Neutrophil (primary cell): ENCODE results near the gene COL11A1.

ENCODE experiments used
- H3K27ac ChIP-seq: fragments of 200-600 bp; sonication (generic); 2 replicates; pipeline ENCODE4 v1.5.1; 2016; ENCODE audit warnings: mild to moderate bottlenecking, moderate library complexity
- H3K27me3 ChIP-seq: fragments of 200-600 bp; sonication (generic); 2 replicates; pipeline ENCODE4 v1.6.0; 2016; ENCODE audit warnings: mild to moderate bottlenecking
- H3K36me3 ChIP-seq: fragments of 200-600 bp; sonication (generic); 2 replicates; pipeline ENCODE4 v1.5.1; 2017
- H3K4me1 ChIP-seq, 2 experiments: fragments of 200-600 bp in 1 of 2; sonication (generic) in 1 of 2; 1 replicate in 1 of 2; 2 replicates in 1 of 2; pipeline versions ENCODE4 v1.5.1 to v1.6.1; 2013 to 2016; ENCODE audit warnings: low read depth in 1 of 2, low read length in 1 of 2, mild to moderate bottlenecking in 1 of 2, moderate library complexity in 1 of 2; ENCODE audit not compliant: control insufficient read depth in 1 of 2, insufficient read depth in 1 of 2
- H3K4me3 ChIP-seq, 2 experiments: fragments of 200-600 bp in 1 of 2; sonication (generic) in 1 of 2; 1 replicate in 1 of 2; 2 replicates in 1 of 2; pipeline ENCODE4 v1.5.1; 2013 to 2016; ENCODE audit warnings: low read depth in 1 of 2, low read length in 1 of 2, mild to moderate bottlenecking in 1 of 2, moderate library complexity in 1 of 2
- H3K9me3 ChIP-seq: fragments of 200-600 bp; sonication (generic); 2 replicates; pipeline ENCODE4 v1.5.1; 2016
- TF ChIP-seq, protein P1 (sequence below): fragments of 200-600 bp; sonication (generic); IDR thresholded peaks from 2 replicates; pipeline ENCODE4 v1.5.1; 2016; ENCODE audit warnings: antibody characterized with exemption

The COL11A1 gene

DNA sequence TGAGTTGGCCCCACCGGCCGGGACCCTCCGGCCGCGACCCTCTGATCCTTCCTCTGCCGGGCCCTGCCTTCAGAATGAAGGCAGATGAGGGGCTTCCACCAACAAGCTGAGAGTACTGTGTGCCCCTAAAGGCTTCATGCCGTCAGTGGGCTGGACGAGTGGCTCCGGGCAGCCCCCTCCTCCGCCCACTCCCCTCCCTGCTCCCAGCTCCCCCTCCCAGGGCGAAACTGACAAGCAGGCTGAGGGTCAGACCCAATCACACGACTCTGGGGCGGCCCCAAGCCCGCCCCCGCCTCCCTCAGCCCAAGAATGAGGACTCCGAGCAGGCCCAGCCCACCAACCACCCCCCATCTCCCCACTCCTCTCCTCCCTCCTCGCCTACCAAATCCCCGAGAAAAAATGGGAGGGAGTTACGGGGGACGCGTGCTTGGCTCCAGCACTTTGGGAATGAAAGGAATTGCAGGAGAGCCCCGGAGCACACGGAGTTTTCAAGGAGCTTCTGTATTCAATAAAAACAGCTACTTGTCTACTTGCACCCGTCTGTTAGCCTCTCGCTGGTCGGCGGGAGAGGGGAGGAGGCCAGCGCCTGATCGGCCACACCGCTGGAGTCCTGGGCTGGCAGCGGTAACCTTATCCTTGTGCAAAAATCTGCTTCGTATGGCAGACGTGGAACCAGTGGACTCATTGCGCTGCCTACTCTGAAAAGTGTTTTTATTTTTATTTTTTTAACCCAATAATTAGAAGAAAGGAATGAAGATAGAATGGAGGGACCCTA lies at the start of gene COL11A1:
Gene COL11A1, minus strand, starts transcription at position 147 of the 775 bp plus-strand sequence. CDS start 344 bp downstream, outside the sequence.
- Histone ChIP-seq H3K27ac (no peak within 1 kb of the TSS), H3K4me1 (no peaks in the 10 kb centered on the region), H3K9me3 (no peaks in the 10 kb centered on the region), H3K27me3 (peaks cover 45% of the 10 kb centered on the region), H3K36me3 (no peaks in the 10 kb centered on the region), H3K4me3 (no peak within 1 kb of the TSS)
- TF ChIP-seq, protein P1, sequence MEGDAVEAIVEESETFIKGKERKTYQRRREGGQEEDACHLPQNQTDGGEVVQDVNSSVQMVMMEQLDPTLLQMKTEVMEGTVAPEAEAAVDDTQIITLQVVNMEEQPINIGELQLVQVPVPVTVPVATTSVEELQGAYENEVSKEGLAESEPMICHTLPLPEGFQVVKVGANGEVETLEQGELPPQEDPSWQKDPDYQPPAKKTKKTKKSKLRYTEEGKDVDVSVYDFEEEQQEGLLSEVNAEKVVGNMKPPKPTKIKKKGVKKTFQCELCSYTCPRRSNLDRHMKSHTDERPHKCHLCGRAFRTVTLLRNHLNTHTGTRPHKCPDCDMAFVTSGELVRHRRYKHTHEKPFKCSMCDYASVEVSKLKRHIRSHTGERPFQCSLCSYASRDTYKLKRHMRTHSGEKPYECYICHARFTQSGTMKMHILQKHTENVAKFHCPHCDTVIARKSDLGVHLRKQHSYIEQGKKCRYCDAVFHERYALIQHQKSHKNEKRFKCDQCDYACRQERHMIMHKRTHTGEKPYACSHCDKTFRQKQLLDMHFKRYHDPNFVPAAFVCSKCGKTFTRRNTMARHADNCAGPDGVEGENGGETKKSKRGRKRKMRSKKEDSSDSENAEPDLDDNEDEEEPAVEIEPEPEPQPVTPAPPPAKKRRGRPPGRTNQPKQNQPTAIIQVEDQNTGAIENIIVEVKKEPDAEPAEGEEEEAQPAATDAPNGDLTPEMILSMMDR: no peak

DNA sequence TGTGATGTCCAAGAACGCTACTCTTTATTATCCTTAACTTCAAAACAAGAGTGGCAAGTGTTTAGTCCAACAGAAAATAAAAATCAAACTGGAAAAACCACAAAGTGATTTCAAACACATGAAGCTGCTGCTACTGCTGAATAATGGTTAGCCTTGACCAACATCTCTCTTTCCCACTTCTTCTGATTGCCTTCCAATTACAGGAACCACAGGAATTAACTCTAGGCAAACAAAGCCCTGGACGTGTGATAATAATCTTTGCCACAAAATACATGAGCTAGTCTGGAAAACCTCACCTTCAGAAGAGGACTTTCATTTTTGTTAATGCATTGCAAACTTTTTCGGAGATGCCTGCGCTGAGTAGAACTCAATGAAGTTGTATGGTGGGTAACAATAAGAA lies 48.6 kb upstream of the COL11A1 start:
- TF ChIP-seq, protein P1: no peak
- Histone ChIP-seq H3K36me3 (no peaks in the 10 kb centered on the region), H3K4me3 (no peak overlapping the region), H3K27ac (no peak overlapping the region), H3K27me3 (no peaks in the 10 kb centered on the region), H3K4me1 (no peaks in the 10 kb centered on the region), H3K9me3 (no peaks in the 10 kb centered on the region)

DNA sequence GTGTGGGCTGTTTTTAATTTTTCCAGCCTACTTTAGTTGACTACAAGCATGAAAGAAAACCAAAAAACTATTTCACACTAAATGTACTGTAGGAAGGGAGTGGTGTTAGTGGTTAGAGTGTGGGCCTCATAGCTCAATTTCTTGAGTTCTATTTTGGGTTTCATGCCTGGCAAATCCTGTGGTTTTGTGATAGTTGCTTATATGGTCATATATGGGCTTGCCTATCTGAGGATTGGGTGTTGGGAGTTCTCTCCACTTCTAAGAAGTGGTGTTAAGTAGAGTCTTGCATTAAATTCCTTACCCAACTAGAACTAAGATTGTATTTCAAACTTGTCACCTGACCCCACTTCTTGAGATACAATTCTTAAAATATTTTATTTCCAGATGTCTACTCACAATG lies 37.8 kb upstream of the COL11A1 start:
- no peak overlapping the region for H3K27ac ChIP-seq

DNA sequence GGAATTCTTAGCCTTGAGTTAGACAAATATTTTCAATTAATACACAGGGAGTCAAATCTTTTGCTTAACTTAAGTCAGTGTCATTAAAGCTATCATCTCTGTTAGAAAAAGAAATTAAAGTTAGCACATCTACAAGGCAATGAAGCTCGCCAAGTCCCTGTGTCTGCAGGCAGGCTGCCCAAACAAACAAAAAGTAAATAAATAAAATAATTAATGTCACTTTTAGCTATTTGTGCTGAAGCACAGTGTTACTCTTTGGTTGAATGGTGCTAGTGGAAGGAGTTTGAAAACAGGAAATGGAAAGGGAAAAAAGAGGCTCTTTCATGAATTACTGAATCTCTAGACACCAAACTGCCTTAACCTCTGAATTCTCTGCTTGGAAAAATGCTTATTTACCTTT lies 37.1 kb upstream of the COL11A1 start:
- no peak overlapping the region for H3K4me3 ChIP-seq
- H3K27ac ChIP-seq: no peak overlapping the region
- H3K36me3 ChIP-seq: no peaks in the 10 kb centered on the region
- H3K9me3 ChIP-seq: no peaks in the 10 kb centered on the region
- TF ChIP-seq, protein P1: no peak
- H3K4me1 ChIP-seq: no peaks in the 10 kb centered on the region
- H3K27me3 ChIP-seq: no peaks in the 10 kb centered on the region

More for the DNA sequence above, 37.8 kb upstream of the COL11A1 start:
- H3K4me3 ChIP-seq: no peak overlapping the region
- H3K36me3 ChIP-seq: no peaks in the 10 kb centered on the region
- H3K27me3 ChIP-seq: no peaks in the 10 kb centered on the region
- no peaks in the 10 kb centered on the region for H3K9me3 ChIP-seq
- TF ChIP-seq, protein P1: no peak
- H3K4me1 ChIP-seq: no peaks in the 10 kb centered on the region

DNA sequence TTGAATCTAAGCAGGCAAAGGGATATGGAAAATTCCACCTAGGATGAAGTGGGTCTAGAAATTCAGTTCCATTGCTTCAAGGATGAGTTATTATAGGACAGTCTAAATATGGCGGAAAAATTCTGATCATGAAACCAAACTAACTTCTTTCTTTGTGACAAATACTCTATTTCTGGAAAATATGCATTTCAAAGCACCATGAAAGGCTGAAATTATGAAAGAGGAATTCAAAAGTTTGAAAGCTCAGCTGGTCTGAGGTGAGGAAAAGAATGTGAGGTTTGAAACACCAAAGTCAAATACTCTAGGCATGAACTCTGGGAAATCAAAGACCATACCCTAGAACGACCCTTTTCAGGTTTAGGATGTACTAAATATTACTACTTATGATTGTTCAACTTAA lies 36.4 kb upstream of the COL11A1 start:
- H3K36me3 ChIP-seq: no peaks in the 10 kb centered on the region
- no peak overlapping the region for H3K4me3 ChIP-seq
- H3K27me3 ChIP-seq: no peaks in the 10 kb centered on the region
- no peaks in the 10 kb centered on the region for H3K9me3 ChIP-seq
- H3K4me1 ChIP-seq: no peaks in the 10 kb centered on the region
- no peak overlapping the region for H3K27ac ChIP-seq
- TF ChIP-seq, protein P1: no peak
